ENCODE results near the gene ITGB6. TPM values are rescaled to one million over a fixed set of nuclear protein-coding genes. Genes with fewer than 3 reads are reported as not detected.

Gene ITGB6
- total and polyA plus RNA-seq, 8 donors: 2.3 to 49.6 (median 8.3) TPM

DNA sequence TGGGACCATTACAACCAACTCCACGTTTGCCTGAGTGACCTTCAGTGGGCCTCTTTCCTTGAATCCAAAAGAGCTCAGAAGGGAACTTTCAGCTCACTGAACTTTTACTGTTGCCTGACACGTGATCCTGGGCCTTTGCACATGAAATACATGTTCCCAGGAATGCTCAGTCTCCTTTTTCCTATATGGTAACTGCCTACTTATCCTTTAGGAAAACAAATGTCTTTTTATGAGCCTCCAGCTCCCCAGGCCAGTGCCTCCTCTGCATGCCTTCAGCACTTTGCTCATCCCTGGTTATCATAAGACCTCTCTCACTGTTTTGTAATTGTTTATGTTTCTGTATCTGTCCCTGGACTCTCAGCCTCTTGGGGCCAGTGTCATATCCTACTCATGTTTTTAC, 142.7 kb downstream of the ITGB6 start:
- no peak for TF ChIP-seq POLR2A (IDR thresholded peaks at IDR 0.05)
- TF ChIP-seq EP300 (IDR thresholded peaks at IDR 0.05): no peak
- TF ChIP-seq POLR2AphosphoS5 (IDR thresholded peaks at IDR 0.05): no peak
- TF ChIP-seq, protein P1, sequence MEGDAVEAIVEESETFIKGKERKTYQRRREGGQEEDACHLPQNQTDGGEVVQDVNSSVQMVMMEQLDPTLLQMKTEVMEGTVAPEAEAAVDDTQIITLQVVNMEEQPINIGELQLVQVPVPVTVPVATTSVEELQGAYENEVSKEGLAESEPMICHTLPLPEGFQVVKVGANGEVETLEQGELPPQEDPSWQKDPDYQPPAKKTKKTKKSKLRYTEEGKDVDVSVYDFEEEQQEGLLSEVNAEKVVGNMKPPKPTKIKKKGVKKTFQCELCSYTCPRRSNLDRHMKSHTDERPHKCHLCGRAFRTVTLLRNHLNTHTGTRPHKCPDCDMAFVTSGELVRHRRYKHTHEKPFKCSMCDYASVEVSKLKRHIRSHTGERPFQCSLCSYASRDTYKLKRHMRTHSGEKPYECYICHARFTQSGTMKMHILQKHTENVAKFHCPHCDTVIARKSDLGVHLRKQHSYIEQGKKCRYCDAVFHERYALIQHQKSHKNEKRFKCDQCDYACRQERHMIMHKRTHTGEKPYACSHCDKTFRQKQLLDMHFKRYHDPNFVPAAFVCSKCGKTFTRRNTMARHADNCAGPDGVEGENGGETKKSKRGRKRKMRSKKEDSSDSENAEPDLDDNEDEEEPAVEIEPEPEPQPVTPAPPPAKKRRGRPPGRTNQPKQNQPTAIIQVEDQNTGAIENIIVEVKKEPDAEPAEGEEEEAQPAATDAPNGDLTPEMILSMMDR (IDR thresholded peaks at IDR 0.05): no peak
- no peak for DNase-seq
- intact Hi-C loops (cut with DNase I; ENCODE audit: low total_unique reads): no loop called here
- Histone ChIP-seq H3K27ac (no peak overlapping the region), H3K27me3 (peaks cover 0 to 14% (median 6%) of the 10 kb centered on the region in 3 donors), H3K9me3 (no peaks in the 10 kb centered on the region), H3K4me1 (peaks cover 0 to 19% (median 13%) of the 10 kb centered on the region in 4 donors), H3K4me3 (no peak overlapping the region), H3K36me3 (no peaks in the 10 kb centered on the region)
- WGBS, 5 donors: 68 to 87% (median 79%) methylated on average over 2 of the region's 2 CpGs

DNA sequence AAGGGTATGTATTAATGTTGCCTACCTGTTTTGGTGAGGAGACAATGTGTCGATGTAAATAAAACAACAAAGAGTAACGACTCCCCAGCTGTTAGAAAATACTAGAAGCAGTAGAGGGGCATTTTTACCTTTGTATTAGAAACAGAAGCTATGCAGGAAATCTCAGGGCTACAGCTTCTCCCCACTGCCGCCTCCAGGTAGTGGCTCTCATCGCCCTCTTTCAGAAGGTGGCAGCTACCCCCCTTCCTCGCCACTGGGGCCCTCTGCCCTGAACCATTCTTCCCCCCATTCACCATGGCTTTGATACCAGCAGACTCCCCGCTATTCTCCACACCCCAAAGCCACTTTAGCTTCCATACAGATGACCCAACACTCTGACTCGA, 144.4 kb downstream of the ITGB6 start:
- no peaks in the 10 kb centered on the region for H3K36me3 ChIP-seq
- no peak for DNase-seq
- no peak overlapping the region for H3K27ac ChIP-seq
- intact Hi-C loops (cut with DNase I; ENCODE audit: low total_unique reads): no loop called here
- no peaks in the 10 kb centered on the region for H3K9me3 ChIP-seq
- WGBS, 5 donors: 91 to 95% (median 94%) methylated on average over 7 of the region's 7 CpGs
- no peak for TF ChIP-seq POLR2AphosphoS5 (IDR thresholded peaks at IDR 0.05)
- no peak for TF ChIP-seq EP300 (IDR thresholded peaks at IDR 0.05)
- TF ChIP-seq, protein P1 (IDR thresholded peaks at IDR 0.05): no peak
- TF ChIP-seq POLR2A (IDR thresholded peaks at IDR 0.05): no peak
- H3K4me3 ChIP-seq: no peak overlapping the region
- no peaks in the 10 kb centered on the region for H3K27me3 ChIP-seq
- H3K4me1 ChIP-seq: peaks cover 0 to 21% (median 3%) of the 10 kb centered on the region in 4 donors

DNA sequence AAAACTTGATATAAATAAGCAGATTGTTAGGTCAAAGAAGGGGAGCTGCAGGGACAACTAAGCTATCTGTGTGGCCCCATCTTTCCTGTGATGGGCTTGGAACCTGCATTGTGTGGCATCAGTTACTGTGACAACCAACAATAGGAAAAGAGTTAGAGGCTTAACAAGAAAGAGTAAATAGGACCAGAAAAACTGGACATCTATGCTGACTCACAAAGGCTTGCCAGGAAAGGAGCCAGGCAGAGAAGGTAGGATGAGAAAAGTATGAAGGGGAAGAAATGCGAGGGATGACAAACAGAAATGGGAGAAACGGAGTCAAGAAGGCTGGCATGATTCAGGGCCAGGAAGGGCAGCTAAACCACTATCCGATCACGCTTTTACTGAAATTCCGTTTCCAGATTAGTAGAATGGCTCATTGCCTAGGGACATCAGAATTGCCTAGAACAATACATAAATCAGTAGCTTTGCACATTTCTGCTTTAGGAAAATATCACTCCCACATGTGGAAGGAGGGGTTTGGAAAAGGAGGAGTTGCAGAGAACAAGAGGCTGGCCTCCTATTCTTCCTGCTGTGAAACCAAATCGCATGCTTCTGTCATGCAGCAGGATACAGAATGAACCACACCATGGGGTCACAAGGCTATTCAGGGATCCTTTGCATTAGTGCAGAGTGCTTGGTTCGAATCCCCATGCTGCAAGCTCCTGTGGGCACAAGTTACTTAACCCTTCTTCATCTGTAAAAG, 144.9 kb downstream of the ITGB6 start:
- TF ChIP-seq, protein P1 (IDR thresholded peaks at IDR 0.05): no peak
- TF ChIP-seq POLR2A (IDR thresholded peaks at IDR 0.05) (no peak), EP300 (IDR thresholded peaks at IDR 0.05) (no peak), POLR2AphosphoS5 (IDR thresholded peaks at IDR 0.05) (no peak)
- Histone ChIP-seq H3K27ac (no peak overlapping the region), H3K9me3 (no peaks in the 10 kb centered on the region), H3K4me3 (no peak overlapping the region), H3K4me1 (peaks cover 0 to 21% (median 3%) of the 10 kb centered on the region in 4 donors), H3K27me3 (no peaks in the 10 kb centered on the region), H3K36me3 (no peaks in the 10 kb centered on the region)
- 76 to 85% (median 84%) methylated on average over 7 of the region's 7 CpGs for WGBS, 5 donors
- intact Hi-C loops (cut with DNase I; ENCODE audit: low total_unique reads): no loop called here
- DNase-seq: peak in 1 of 2 donors; percentile 44

GRCh38 chr2:160053946-160054345, 146.1 kb downstream of the ITGB6 start:
- H3K4me1 ChIP-seq: peaks cover 0 to 21% (median 3%) of the 10 kb centered on the region in 4 donors
- H3K36me3 ChIP-seq: no peaks in the 10 kb centered on the region
- no peaks in the 10 kb centered on the region for H3K27me3 ChIP-seq
- 88 to 96% (median 94%) methylated on average over 2 of the region's 2 CpGs for WGBS, 5 donors
- no peak overlapping the region for H3K4me3 ChIP-seq
- no peaks in the 10 kb centered on the region for H3K9me3 ChIP-seq
- no peak overlapping the region for H3K27ac ChIP-seq
- DNase-seq: no peak
- intact Hi-C loops (cut with DNase I; ENCODE audit: low total_unique reads): no loop called here
- TF ChIP-seq EP300 (IDR thresholded peaks at IDR 0.05) (no peak), POLR2A (IDR thresholded peaks at IDR 0.05) (no peak), POLR2AphosphoS5 (IDR thresholded peaks at IDR 0.05) (no peak)
- TF ChIP-seq, protein P1 (IDR thresholded peaks at IDR 0.05): no peak

Measured in stomach (tissue), 9 donors.